Activated T-cell treated with anti-CD3 and anti-CD28 coated beads, Interleukin-2, amount 50 U/mL, for 72 hours (primary cell): ENCODE measurements around the gene CSDE1. TPM values are rescaled to one million over a fixed set of nuclear protein-coding genes. Genes with fewer than 3 reads are reported as not detected.
"Not testable (repeated sequence)": the region's sequence is repeated elsewhere in the genome, so short reads cannot be mapped to it uniquely, and the experiment has no call there.

ENCODE experiments used
- ATAC-seq, 2 donors: fragments of 150-1000 bp; cut with Tn5 transposase; replicated peaks in 1 of 2; 2 replicates each; pipeline ENCODE4 v1.10.0; 2021; ENCODE audit warnings: moderate library complexity in 2 of 2, mild to moderate bottlenecking in 1 of 2
- DNase-seq, 2 donors: peaks; one replicate each; pipeline ENCODE4 v3.0.0; 2021 to 2022; ENCODE audit warnings: mixed read lengths in 1 of 2
- H3K27ac Mint-ChIP-seq: one replicate; pipeline ENCODE4 v1.8.0; 2022; ENCODE audit warnings: mild to moderate bottlenecking, moderate library complexity, mixed read lengths
- H3K27me3 Mint-ChIP-seq: one replicate; pipeline ENCODE4 v1.8.0; 2022; ENCODE audit warnings: low read depth, mixed read lengths
- H3K36me3 Mint-ChIP-seq, 2 donors: one replicate each; pipeline ENCODE4 v1.8.0; 2022; ENCODE audit warnings: mixed read lengths in 2 of 2, mild to moderate bottlenecking in 1 of 2; ENCODE audit not compliant: insufficient read depth in 2 of 2
- H3K4me1 Mint-ChIP-seq: one replicate; pipeline ENCODE4 v1.8.0; 2022; ENCODE audit warnings: low read depth, mixed read lengths
- H3K4me3 Mint-ChIP-seq, 2 donors: one replicate each; pipeline ENCODE4 v1.8.0; 2022; ENCODE audit warnings: mild to moderate bottlenecking in 2 of 2, mixed read lengths in 2 of 2, moderate library complexity in 2 of 2
- H3K9me3 Mint-ChIP-seq, 2 donors: one replicate each; pipeline ENCODE4 v1.8.0; 2022; ENCODE audit warnings: mixed read lengths in 2 of 2
- total RNA-seq, 2 donors: library from RNA; stranded (reverse); gene quantifications; one replicate each; pipeline ENCODE4 v1.2.3, GENCODE V29; 2022

CSDE1 gene
- total RNA-seq, 2 donors from 2014 or later = 478 to 479 TPM

- Mint-ChIP-seq H3K27ac (peak overlapping the region; percentile 98), H3K9me3 (peaks cover 0 to 6% of the 10 kb centered on the region in 2 donors), H3K27me3 (no peaks in the 10 kb centered on the region), H3K4me3 (peak overlapping the region; percentile 98 to 99), H3K36me3 (peaks cover 9 to 12% of the 10 kb centered on the region in 2 donors), H3K4me1 (peaks cover 47% of the 10 kb centered on the region)
- DNase-seq = no peak
- no peak for ATAC-seq
Measured at GRCh38 chr1:114758256-114758832, 560 bp upstream of the CSDE1 start.

DNA sequence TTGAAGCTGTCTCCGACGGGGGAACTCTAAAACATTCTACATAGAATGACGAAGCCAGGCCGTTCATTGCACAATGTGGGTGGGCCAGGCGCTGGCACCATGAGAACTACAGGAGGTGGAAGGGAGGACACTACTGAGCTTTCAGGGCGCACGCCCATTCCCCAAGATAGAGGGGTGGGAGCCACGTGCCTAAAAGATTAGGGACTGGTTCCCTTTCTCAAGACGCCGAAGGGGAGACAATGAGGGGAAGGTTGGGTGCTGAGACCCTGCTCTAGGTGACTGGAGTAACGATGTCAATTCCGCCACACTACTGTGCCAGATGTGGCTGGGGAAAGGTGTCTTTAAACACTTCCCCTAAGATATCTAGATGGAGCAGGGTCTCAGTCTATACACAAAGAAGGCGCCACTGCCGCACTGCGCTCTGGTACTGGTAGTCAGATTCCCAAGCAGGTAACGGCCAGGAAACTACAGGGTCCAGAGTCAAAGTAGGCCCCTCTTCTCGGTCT is 782 bp downstream of the CSDE1 start:
- Mint-ChIP-seq H3K4me3 (peak overlapping the region; percentile 98 to 99), H3K27ac (peak overlapping the region; percentile 98), H3K4me1 (peaks cover 61% of the 10 kb centered on the region), H3K36me3 (peaks cover 7% of the 10 kb centered on the region in 2 donors), H3K27me3 (no peaks in the 10 kb centered on the region), H3K9me3 (peaks cover 0 to 2% of the 10 kb centered on the region in 2 donors)
- ATAC-seq (no peak), DNase-seq (peak in 1 of 2 donors; percentile 26)

GRCh38 chr1:114756009-114756892 is 1.5 kb downstream of the CSDE1 start:
- Mint-ChIP-seq H3K27me3 (no peaks in the 10 kb centered on the region), H3K9me3 (peaks cover 0 to 2% of the 10 kb centered on the region in 2 donors), H3K4me3 (peak overlapping the region; percentile 98 to 99), H3K4me1 (peaks cover 68% of the 10 kb centered on the region), H3K36me3 (peaks cover 7% of the 10 kb centered on the region in 2 donors), H3K27ac (peak overlapping the region; percentile 98)
- DNase-seq (no peak), ATAC-seq (peak; percentile 18 to 27)

DNA sequence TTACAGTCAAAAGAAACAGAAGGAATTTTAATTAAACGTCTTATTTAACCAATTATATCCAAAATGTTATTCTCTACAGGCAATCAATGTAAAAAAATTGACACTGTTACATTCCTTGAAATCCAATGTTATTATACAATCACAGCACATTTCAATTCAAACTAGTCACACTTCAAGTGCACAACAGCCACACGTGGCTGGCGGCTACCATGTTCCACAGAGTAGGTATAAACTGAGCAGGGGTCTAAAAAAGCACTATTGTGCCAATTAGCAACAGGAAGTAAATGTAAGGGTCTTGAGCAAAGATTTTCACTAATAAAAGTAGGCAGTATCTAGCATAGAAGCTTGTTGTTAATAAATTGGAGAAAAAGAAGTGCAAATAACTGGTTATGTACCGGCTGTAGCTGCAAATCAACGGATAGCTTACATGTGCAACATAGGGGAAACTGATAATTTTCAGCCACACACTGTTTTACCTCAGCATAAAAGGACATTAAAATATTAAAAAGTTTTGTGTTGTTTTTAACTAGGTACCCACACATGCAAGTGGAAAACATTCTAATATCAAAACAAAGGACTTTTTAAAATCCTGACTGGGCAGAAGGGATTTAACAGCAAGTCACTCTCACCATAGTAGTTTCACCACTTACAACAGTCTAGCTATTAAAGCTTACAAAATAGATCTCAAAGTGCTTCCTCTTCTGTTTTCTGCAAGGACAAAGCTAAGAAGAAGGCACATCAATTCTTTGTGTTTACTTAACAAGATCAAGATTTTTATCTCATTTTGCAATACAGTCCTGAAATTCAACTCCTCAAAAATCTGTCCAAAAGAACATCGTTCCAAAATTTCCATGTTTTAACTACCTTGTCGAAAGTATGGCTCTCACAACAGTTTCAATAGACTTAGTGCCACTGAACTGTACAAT is 2.5 kb downstream of the CSDE1 start:
- DNase-seq = no peak
- H3K27me3 Mint-ChIP-seq = no peaks in the 10 kb centered on the region
- H3K36me3 Mint-ChIP-seq = peaks cover 7% of the 10 kb centered on the region in 2 donors
- peak overlapping the region; percentile 98 for H3K27ac Mint-ChIP-seq
- H3K4me1 Mint-ChIP-seq = peaks cover 78% of the 10 kb centered on the region
- H3K9me3 Mint-ChIP-seq = peaks cover 0 to 2% of the 10 kb centered on the region in 2 donors
- no peak for ATAC-seq
- H3K4me3 Mint-ChIP-seq = peak overlapping the region; percentile 98 to 99

DNA sequence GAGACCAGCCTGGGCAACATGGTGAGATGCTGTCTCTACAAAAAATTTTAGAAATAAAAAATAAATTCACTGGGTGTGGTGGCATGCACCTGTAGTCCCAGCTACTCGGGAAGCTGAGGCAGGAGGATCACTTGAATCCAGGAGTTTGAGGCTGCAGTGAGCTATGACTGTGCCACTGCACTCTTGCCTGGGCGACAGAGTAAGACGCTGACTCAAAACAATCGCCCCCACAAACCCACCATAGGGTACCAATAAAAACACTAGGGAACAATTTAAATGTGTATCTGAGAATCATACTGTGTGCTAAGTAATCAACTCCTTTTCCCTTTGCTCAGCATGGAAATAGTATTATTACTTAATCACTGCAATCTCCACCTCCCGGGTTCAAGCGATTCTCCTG is 4.1 kb downstream of the CSDE1 start:
- Mint-ChIP-seq H3K27ac (peak overlapping the region; percentile 98), H3K4me3 (peak overlapping the region; percentile 98 to 99), H3K36me3 (peaks cover 10 to 11% of the 10 kb centered on the region in 2 donors), H3K4me1 (peaks cover 92% of the 10 kb centered on the region)
- peak; percentile 46 to 55 for DNase-seq
- not testable (repeated sequence) for ATAC-seq, H3K9me3 Mint-ChIP-seq, H3K27me3 Mint-ChIP-seq

- Mint-ChIP-seq H3K9me3 (no peaks in the 10 kb centered on the region), H3K36me3 (peaks cover 12 to 17% of the 10 kb centered on the region in 2 donors), H3K4me1 (peaks cover 92% of the 10 kb centered on the region), H3K4me3 (peak overlapping the region in 1 of 2 donors; percentile 12), H3K27me3 (no peaks in the 10 kb centered on the region), H3K27ac (no peak overlapping the region)
- DNase-seq = no peak
- ATAC-seq = no peak
Measured at GRCh38 chr1:114753143-114753542, 4.6 kb downstream of the CSDE1 start.

DNA sequence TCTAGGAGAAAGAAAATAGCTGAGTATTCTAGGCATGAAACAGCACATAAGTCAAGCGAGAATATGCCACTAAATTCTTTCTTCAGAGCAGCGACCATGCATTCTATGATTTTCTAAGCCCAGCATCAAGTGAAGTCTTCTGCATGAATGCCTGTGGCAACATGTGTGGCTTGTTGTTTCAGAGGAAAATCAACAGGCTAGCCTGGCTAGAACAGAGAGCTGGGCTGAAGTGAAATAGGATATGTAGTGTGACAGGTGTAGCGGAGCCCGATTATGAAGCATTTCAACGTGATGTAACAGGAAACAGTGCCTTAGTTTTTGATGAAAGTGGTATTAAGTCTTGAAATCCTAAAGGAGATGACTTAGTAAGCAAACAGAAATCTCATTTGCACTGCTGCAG is 7.0 kb downstream of the CSDE1 start:
- Mint-ChIP-seq H3K9me3 (no peaks in the 10 kb centered on the region), H3K4me3 (peak overlapping the region in 1 of 2 donors; percentile 9), H3K36me3 (peaks cover 8 to 25% of the 10 kb centered on the region in 2 donors), H3K27me3 (no peaks in the 10 kb centered on the region), H3K27ac (peak overlapping the region; percentile 76), H3K4me1 (peaks cover 99% of the 10 kb centered on the region)
- ATAC-seq = no peak
- no peak for DNase-seq

- H3K36me3 Mint-ChIP-seq = peaks cover 8 to 23% of the 10 kb centered on the region in 2 donors
- H3K9me3 Mint-ChIP-seq = no peaks in the 10 kb centered on the region
- H3K27ac Mint-ChIP-seq = peak overlapping the region; percentile 39
- ATAC-seq (no peak), DNase-seq (no peak)
- H3K27me3 Mint-ChIP-seq = no peaks in the 10 kb centered on the region
- peak overlapping the region in 1 of 2 donors; percentile 0 for H3K4me3 Mint-ChIP-seq
- H3K4me1 Mint-ChIP-seq = peaks cover 99% of the 10 kb centered on the region
Measured at GRCh38 chr1:114749835-114750234, 7.9 kb downstream of the CSDE1 start.

DNA sequence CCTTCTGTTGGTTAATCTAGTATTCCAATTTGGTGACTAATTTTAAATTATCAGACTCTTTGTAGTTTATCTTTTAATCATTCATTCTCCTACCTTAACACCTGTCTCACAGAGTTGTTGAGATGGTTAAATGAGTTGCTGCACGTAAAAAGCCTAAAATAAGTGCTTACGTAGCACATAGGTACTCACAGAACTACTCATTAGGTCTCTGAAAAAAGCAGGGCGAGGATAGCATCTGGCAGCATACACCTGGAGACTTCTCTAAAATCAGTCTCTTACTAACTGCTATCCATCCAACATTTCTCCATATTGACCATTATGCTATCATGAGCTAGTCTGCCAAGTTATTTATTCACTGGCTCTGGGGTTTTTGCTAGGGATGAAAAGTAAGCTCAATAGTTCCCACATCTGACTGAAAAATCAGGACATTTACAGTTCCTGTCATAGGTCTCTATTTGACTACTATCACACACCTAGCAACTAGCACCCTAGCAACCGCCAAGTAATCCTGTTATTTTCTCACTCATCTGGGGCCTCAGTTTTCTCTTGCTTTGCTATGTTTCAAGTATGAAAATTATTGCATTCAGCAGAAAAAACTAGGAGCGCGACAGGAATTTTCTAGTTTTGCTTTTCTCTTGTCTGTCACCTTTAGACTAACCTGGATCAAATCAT is 11.2 kb downstream of the CSDE1 start:
- DNase-seq (peak; percentile 21 to 34), ATAC-seq (peak; percentile 71 to 86)
- Mint-ChIP-seq H3K27me3 (no peaks in the 10 kb centered on the region), H3K4me3 (peak overlapping the region in 1 of 2 donors; percentile 54), H3K27ac (peak overlapping the region; percentile 92), H3K4me1 (peaks cover 98% of the 10 kb centered on the region), H3K9me3 (no peaks in the 10 kb centered on the region), H3K36me3 (peaks cover 8 to 41% of the 10 kb centered on the region in 2 donors)

- Mint-ChIP-seq H3K27ac (peak overlapping the region; percentile 86), H3K4me1 (peaks cover 92% of the 10 kb centered on the region), H3K4me3 (peak overlapping the region in 1 of 2 donors; percentile 54), H3K36me3 (peaks cover 10 to 45% of the 10 kb centered on the region in 2 donors), H3K9me3 (no peaks in the 10 kb centered on the region), H3K27me3 (no peaks in the 10 kb centered on the region)
- ATAC-seq = peak; percentile 84
- DNase-seq = peak in 1 of 2 donors; percentile 26
Measured at GRCh38 chr1:114745291-114745690, 12.5 kb downstream of the CSDE1 start.

DNA sequence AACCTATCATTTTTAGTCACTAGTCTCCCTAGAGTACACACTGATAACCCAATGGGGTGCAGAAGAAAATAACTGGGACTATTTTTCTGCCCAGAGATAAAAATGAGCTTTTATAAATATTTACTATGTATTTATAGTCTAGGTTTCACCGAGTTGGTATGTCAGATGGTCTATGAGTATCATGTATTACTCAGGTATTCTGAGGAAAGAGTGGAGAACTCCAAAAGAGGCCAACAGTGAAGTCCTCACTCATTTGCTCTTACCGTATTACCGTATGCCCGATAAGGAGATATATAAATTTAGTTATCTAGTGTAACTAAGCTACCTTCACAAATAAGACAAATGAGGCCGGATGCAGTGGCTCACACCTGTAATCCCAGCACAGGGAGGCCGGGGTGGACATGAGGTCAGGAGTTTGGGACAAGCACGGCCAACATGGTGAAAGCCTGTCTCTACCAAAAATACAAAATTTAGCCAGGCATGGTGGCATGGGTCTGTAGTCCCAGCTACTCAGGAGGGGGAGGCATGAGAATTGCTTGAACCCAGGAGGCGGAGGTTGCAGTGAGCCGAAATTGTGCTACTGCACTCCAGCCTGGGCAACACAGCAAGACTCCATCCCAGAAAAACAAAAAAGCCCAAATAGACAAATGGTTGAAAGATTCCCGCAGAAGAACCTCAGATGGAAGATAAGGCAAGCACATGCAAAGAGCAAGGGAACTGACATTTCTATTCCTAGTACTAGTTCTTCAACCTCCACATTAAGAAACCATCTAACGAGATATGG is 15.6 kb downstream of the CSDE1 start:
- DNase-seq (no peak), ATAC-seq (no peak)
- H3K27ac Mint-ChIP-seq = no peak overlapping the region
- no peaks in the 10 kb centered on the region for H3K27me3 Mint-ChIP-seq
- peaks cover 61% of the 10 kb centered on the region for H3K4me1 Mint-ChIP-seq
- no peaks in the 10 kb centered on the region for H3K9me3 Mint-ChIP-seq
- no peak overlapping the region for H3K4me3 Mint-ChIP-seq
- peaks cover 4 to 38% of the 10 kb centered on the region in 2 donors for H3K36me3 Mint-ChIP-seq
